AG09319 (cell line): ENCODE measurements around the gene DNAH3.
"Not testable (repeated sequence)": the region's sequence is repeated elsewhere in the genome, so short reads cannot be mapped to it uniquely, and the experiment has no call there.

ENCODE experiments used
- DNase-seq: peaks from one replicate; pipeline ENCODE4 v3.0.0-alpha.2; 2010; ENCODE audit warnings: low read depth; ENCODE audit errors: extremely low read depth
- TF ChIP-seq, protein P1 (sequence below): IDR thresholded peaks from 2 replicates; pipeline ENCODE4 v1.5.1; 2011; ENCODE audit warnings: low read depth, mild to moderate bottlenecking, inconsistent platforms, low read length, moderate library complexity

Gene DNAH3

DNA sequence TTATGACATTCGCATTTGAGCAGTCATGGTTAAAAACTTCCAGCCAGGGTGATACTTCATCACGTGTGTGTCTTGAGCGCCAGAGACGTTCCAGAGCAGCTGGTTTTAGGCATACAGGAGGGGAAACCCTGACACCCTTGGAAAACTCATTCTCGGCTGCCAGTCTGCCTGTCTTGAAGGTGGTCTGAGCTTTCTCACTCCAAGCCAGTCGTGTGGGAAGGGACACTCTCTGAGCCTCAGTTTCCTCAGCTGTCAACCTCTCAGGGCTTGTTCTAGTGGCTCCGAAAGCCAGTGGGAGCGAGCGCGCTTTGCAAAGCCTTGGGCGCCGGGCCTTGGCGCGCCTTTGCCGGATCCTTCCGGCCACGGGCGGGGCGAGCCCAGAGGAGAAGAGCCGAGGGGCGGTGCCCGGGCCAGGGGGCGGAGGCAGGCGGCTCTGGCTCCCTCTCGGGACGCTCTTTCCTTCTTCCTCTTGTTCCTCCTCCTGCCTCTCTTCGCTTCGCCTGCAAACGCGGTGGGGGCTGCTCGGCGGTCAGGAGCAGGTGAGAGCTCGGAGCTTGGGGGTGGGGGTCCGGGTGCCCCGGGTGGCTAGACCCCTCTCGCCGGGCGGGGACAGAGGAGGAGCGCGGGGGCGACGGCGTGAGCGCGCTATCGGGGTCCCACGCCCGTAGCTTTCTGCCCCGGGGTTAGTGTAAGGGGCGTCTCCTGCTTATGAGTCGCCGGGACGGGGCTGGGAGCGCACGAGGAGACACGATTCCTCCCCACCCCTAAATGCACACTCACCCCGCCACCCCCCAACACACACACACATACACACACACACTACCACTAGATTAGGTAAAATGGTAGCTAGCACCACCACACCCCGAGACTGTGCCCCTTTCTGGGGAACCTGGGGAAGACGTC is 7.8 kb upstream of the DNAH3 start, which contains the start of gene LDAF1:
TSS of gene LDAF1 (plus strand) at position 467 of the 903 bp plus-strand sequence. CDS start 2,509 bp downstream, outside the sequence.
- TF ChIP-seq, protein P1, sequence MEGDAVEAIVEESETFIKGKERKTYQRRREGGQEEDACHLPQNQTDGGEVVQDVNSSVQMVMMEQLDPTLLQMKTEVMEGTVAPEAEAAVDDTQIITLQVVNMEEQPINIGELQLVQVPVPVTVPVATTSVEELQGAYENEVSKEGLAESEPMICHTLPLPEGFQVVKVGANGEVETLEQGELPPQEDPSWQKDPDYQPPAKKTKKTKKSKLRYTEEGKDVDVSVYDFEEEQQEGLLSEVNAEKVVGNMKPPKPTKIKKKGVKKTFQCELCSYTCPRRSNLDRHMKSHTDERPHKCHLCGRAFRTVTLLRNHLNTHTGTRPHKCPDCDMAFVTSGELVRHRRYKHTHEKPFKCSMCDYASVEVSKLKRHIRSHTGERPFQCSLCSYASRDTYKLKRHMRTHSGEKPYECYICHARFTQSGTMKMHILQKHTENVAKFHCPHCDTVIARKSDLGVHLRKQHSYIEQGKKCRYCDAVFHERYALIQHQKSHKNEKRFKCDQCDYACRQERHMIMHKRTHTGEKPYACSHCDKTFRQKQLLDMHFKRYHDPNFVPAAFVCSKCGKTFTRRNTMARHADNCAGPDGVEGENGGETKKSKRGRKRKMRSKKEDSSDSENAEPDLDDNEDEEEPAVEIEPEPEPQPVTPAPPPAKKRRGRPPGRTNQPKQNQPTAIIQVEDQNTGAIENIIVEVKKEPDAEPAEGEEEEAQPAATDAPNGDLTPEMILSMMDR = no peak
- no peak for DNase-seq

DNA sequence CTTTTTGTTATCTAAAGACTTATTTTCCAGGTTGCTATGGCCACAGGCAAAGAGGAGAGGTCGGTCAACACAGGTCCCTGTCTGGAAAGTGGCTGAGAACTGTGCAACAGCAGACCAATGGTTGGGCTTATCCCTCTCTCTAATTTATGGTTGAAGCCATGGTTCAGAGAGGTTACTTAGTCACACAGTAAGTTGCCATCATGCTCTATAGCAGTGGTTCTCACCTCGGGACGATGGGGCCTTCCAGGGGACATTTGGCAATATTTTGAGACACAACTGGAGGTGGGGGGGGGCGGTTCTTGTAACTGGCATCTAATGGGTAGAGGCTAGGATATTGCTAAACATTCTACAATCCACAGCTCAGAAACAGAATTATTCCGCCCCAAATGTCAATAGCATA is 7.0 kb upstream of the DNAH3 start:
- TF ChIP-seq, protein P1 = no peak
- DNase-seq = no peak

DNA sequence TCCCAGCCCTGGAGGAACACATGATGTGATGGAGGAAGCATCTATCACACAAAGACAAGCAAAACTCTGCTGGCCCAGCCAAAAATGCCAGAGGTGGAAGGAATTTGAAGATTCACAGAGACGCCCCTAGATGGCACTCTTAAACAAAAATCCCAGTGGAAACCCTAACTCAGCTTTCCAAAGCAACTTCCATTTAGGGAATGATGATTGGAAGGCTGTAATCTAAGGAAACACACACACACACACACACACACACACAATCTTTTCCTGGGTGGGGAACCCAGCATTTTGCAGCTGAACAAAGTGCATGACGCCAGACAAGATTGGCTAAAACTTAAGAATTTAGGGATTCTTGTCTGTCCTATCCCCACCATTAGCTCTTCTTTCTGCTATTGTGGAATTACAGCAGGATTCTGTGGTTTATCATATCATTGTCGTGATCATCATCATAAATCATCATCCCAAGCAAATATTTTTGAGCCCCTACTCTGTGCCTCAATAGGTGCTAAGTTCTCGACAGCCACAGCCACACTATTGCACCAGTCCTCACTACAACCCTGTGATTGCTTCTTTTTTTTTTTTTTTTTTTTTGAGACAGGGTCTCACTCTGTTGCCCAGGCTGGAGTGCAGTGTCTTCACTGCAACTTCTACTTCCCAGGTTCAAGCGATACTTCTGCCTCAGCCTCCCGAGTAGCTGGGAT is 6.3 kb upstream of the DNAH3 start:
- TF ChIP-seq, protein P1 = peak; percentile 74
- DNase-seq = peak; percentile 54

DNA sequence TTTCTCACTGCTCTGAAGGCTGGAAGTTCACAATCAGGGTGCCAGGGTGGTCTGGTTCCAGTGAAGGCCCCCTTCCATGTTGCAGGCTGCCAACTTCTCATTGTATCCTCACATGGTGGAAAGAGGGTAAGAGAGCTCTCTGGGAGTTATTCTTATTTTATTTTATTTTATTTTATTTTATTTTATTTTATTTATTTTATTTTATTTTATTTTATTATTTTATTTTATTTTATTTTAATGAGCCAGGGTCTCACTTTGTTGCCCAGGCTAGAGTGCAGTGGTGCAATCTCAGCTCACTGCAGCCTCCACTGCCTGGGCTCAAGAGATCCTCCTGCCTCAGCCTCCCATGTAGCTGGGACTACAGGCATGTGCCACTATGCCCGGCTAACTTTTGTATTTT is 5.4 kb upstream of the DNAH3 start:
- not testable (repeated sequence) for DNase-seq

DNA sequence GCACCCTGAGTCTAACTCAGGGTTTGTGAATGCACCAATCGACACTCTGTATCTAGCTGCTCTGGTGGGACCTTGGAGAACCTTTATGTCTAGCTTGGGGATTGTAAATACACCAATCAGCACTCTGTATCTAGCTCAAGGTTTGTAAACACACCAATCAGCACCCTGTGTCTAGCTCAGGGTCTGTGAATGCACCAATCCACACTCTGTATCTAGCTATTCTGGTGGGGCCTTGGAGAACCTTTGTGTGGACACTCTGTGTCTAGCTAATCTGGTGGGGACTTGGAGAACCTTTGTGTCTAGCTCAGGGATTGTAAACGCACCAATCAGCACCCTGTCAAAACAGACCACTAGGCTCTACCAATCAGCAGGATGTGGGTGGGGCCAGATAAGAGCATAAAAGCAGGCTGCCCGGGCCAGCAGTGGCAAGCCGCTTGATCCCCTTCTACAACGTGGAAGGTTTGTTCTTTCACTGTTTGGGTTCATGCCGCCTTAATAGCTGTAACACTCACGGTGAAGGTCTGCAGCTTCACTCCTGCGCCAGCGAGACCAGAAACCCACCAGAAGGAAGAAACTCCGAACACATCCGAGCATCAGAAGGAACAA is 2.6 kb upstream of the DNAH3 start:
- not testable (repeated sequence) for DNase-seq

DNA sequence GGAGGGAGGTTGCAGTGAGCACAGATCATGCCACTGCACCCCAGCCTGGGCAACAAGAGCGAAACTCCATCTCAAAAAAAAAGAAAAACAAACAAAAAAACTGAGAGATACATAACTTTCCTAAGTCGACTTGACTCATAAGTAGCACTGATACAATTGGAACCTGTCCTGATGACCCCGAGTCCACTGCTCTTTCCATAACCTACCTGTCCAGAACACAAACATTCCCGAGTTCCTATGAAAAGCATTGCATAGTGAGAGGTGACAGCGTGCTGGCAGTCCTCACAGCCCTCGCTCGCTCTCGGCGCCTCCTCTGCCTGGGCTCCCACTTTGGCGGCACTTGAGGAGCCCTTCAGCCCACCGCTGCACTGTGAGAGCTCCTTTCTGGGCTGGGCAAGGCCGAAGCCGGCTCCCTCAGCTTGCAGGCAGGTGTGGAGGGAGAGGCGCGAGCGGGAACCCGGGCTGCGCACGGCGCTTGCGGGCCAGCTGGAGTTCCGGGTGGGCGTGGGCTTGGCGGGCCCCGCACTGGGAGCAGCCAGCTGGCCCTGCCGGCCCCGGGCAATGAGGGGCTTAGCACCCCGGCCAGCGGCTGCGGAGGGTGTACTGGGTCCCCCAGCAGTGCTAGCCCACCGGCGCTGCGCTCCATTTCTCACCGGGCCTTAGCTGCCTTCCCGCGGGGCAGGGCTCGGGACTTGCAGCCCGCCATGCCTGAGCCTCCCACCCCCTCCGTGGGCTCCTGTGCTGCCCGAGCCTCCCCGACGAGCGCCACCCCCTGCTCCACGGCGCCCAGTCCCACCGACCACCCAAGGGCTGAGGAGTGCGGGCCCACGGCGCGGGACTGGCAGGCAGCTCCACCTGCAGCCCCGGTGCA is 1.7 kb upstream of the DNAH3 start:
- not testable (repeated sequence) for DNase-seq

DNA sequence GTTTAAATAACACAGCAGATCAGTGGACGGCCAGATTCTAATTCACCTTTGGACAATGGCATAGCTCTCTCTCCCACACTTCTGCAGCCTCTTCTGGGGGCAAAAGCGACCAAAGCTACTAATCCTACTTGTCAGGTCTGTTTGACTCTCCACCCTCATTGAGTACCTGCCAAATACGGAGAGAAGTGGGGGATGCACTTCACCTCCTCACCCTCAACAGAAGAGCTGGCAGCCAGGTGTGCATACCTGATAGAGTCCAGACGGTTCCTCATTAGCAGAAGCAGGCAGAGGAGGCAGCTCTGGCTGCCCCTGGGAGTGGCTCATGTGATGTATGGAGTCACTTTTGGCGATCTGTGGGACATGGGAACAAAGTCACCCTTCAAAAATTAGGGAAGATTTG is 4.9 kb downstream of the DNAH3 start:
- no peak for DNase-seq
- TF ChIP-seq, protein P1 = no peak

DNA sequence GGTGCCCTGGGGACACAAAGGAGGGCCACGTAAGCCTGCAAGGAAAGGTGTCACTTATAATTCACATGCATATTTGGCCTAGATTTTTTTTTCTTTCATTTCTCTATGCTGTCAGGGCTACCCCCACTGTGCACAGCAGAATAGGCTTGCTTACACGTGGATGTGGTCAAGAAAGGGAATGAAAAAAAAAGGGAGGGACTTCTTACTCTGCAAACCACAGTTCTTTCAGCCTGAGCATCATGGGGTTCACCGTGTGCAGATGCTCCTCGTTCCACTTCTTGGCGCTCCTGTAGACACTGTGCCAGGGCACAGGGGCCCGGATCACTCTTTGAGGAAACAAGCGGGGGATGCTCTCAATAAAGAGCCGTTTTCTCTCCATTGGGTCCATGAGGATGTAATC is 16.6 kb downstream of the DNAH3 start:
- no peak for DNase-seq

More for the DNA sequence above, 16.6 kb downstream of the DNAH3 start:
- TF ChIP-seq, protein P1 = no peak
